ENCODE measurements around the gene EPSTI1. TPM values are rescaled to one million over a fixed set of nuclear protein-coding genes. Genes with fewer than 3 reads are reported as not detected.
A peak's percentile ranks its signal among the peaks of the same experiment; 100 is the strongest.

The EPSTI1 gene
- total and polyA plus RNA-seq, 5 experiments from 2014 or later = 10.1 to 12.8 (median 10.8) TPM

GRCh38 chr13:42965281-42965680 is 26.8 kb downstream of the EPSTI1 start:
- Mint-ChIP-seq H3K27ac (no peak overlapping the region), H3K4me3 (no peak overlapping the region), H3K9me3 (no peaks in the 10 kb centered on the region)

GRCh38 chr13:42964761-42965161 is 27.3 kb downstream of the EPSTI1 start:
- peaks cover 14 to 68% (median 51%) of the 10 kb centered on the region in 3 donors for H3K36me3 Mint-ChIP-seq

More at GRCh38 chr13:42965281-42965680, 26.8 kb downstream of the EPSTI1 start:
- no peak for ATAC-seq
- POLR2A ChIA-PET = no interaction called here
- Mint-ChIP-seq H3K27me3 (no peaks in the 10 kb centered on the region), H3K4me1 (peaks cover 2 to 10% (median 9%) of the 10 kb centered on the region in 4 donors), H3K36me3 (peaks cover 14 to 63% (median 46%) of the 10 kb centered on the region in 3 donors)
- DNase-seq = no peak

GRCh38 chr13:42959615-42960014 is 32.4 kb downstream of the EPSTI1 start:
- Mint-ChIP-seq H3K27ac (no peak overlapping the region), H3K9me3 (no peaks in the 10 kb centered on the region), H3K36me3 (peaks cover 20 to 87% (median 77%) of the 10 kb centered on the region in 3 donors), H3K4me3 (no peak overlapping the region), H3K27me3 (no peaks in the 10 kb centered on the region), H3K4me1 (peaks cover 0 to 3% (median 0%) of the 10 kb centered on the region in 4 donors)
- POLR2A ChIA-PET = no interaction called here
- DNase-seq = no peak
- no peak for ATAC-seq

More at GRCh38 chr13:42964761-42965161, 27.3 kb downstream of the EPSTI1 start:
- POLR2A ChIA-PET = no interaction called here
- no peak for ATAC-seq
- no peak for DNase-seq
- Mint-ChIP-seq H3K27me3 (no peaks in the 10 kb centered on the region), H3K4me1 (peaks cover 2 to 7% (median 5%) of the 10 kb centered on the region in 4 donors), H3K9me3 (no peaks in the 10 kb centered on the region), H3K27ac (no peak overlapping the region), H3K4me3 (no peak overlapping the region)

GRCh38 chr13:42957881-42958280 is 34.2 kb downstream of the EPSTI1 start:
- ATAC-seq = no peak
- H3K4me1 Mint-ChIP-seq = peaks cover 0 to 3% (median 0%) of the 10 kb centered on the region in 4 donors
- no peak overlapping the region for H3K4me3 Mint-ChIP-seq
- no peak overlapping the region for H3K27ac Mint-ChIP-seq
- H3K36me3 Mint-ChIP-seq = peaks cover 17 to 89% (median 80%) of the 10 kb centered on the region in 3 donors
- POLR2A ChIA-PET = no interaction called here
- no peaks in the 10 kb centered on the region for H3K9me3 Mint-ChIP-seq
- no peak for DNase-seq
- H3K27me3 Mint-ChIP-seq = no peaks in the 10 kb centered on the region

- H3K36me3 Mint-ChIP-seq = peaks cover 32 to 88% (median 86%) of the 10 kb centered on the region in 3 donors
- ATAC-seq = no peak
- no peaks in the 10 kb centered on the region for H3K27me3 Mint-ChIP-seq
- H3K27ac Mint-ChIP-seq = no peak overlapping the region
- no peak overlapping the region for H3K4me3 Mint-ChIP-seq
- DNase-seq = no peak
- peaks cover 0 to 4% (median 0%) of the 10 kb centered on the region in 9 donors for H3K9me3 Mint-ChIP-seq
- POLR2A ChIA-PET = no interaction called here
- H3K4me1 Mint-ChIP-seq = no peaks in the 10 kb centered on the region
These were observed 41.9 kb downstream of the EPSTI1 start for GRCh38 chr13:42950181-42950580.

GRCh38 chr13:42947925-42948324 is 44.1 kb downstream of the EPSTI1 start:
- no peak for ATAC-seq
- Mint-ChIP-seq H3K4me1 (peaks cover 0 to 3% (median 0%) of the 10 kb centered on the region in 4 donors), H3K9me3 (peaks cover 0 to 12% (median 0%) of the 10 kb centered on the region in 9 donors), H3K36me3 (peaks cover 45 to 89% (median 88%) of the 10 kb centered on the region in 3 donors), H3K27ac (no peak overlapping the region), H3K4me3 (no peak overlapping the region), H3K27me3 (no peaks in the 10 kb centered on the region)
- DNase-seq = no peak
- POLR2A ChIA-PET = no interaction called here

- H3K36me3 Mint-ChIP-seq = peaks cover 37 to 80% (median 80%) of the 10 kb centered on the region in 3 donors
- ATAC-seq (no peak), DNase-seq (no peak)
- H3K4me1 Mint-ChIP-seq = peaks cover 0 to 3% (median 0%) of the 10 kb centered on the region in 4 donors
- no peak overlapping the region for H3K4me3 Mint-ChIP-seq
- H3K27ac Mint-ChIP-seq = no peak overlapping the region
- H3K9me3 Mint-ChIP-seq = peaks cover 0 to 12% (median 0%) of the 10 kb centered on the region in 9 donors
- no peaks in the 10 kb centered on the region for H3K27me3 Mint-ChIP-seq
- POLR2A ChIA-PET = no interaction called here
These were observed 45.1 kb downstream of the EPSTI1 start for GRCh38 chr13:42946927-42947326.

GRCh38 chr13:42929886-42930535 is 62.0 kb downstream of the EPSTI1 start:
- Mint-ChIP-seq H3K27ac (no peak overlapping the region), H3K9me3 (no peaks in the 10 kb centered on the region), H3K4me3 (no peak overlapping the region), H3K36me3 (peaks cover 15 to 43% (median 42%) of the 10 kb centered on the region in 3 donors), H3K4me1 (peaks cover 0 to 7% (median 5%) of the 10 kb centered on the region in 4 donors), H3K27me3 (no peaks in the 10 kb centered on the region)
- ATAC-seq (no peak), DNase-seq (no peak)
- POLR2A ChIA-PET = no interaction called here

GRCh38 chr13:42926555-42926954 is 65.5 kb downstream of the EPSTI1 start:
- DNase-seq = no peak
- peak overlapping the region in 1 of 10 donors; percentile 29 for H3K27ac Mint-ChIP-seq
- H3K4me3 Mint-ChIP-seq = no peak overlapping the region
- H3K9me3 Mint-ChIP-seq = no peaks in the 10 kb centered on the region
- peaks cover 26 to 54% (median 38%) of the 10 kb centered on the region in 3 donors for H3K36me3 Mint-ChIP-seq
- peaks cover 0 to 7% (median 3%) of the 10 kb centered on the region in 4 donors for H3K4me1 Mint-ChIP-seq
- POLR2A ChIA-PET = no interaction called here
- no peaks in the 10 kb centered on the region for H3K27me3 Mint-ChIP-seq
- ATAC-seq = no peak

- H3K4me1 Mint-ChIP-seq = peaks cover 0 to 7% (median 3%) of the 10 kb centered on the region in 4 donors
- H3K36me3 Mint-ChIP-seq = peaks cover 29 to 58% (median 41%) of the 10 kb centered on the region in 3 donors
- H3K27ac Mint-ChIP-seq = no peak overlapping the region
- no peak overlapping the region for H3K4me3 Mint-ChIP-seq
- ATAC-seq (no peak), DNase-seq (no peak)
- POLR2A ChIA-PET = no interaction called here
- no peaks in the 10 kb centered on the region for H3K27me3 Mint-ChIP-seq
- no peaks in the 10 kb centered on the region for H3K9me3 Mint-ChIP-seq
These were observed 66.0 kb downstream of the EPSTI1 start for GRCh38 chr13:42926043-42926442.

GRCh38 chr13:42925626-42926025 is 66.4 kb downstream of the EPSTI1 start:
- POLR2A ChIA-PET = no interaction called here
- no peaks in the 10 kb centered on the region for H3K27me3 Mint-ChIP-seq
- ATAC-seq (no peak), DNase-seq (no peak)
- H3K9me3 Mint-ChIP-seq = no peaks in the 10 kb centered on the region
- H3K4me3 Mint-ChIP-seq = no peak overlapping the region
- H3K4me1 Mint-ChIP-seq = peaks cover 0 to 7% (median 3%) of the 10 kb centered on the region in 4 donors
- no peak overlapping the region for H3K27ac Mint-ChIP-seq
- peaks cover 29 to 62% (median 44%) of the 10 kb centered on the region in 3 donors for H3K36me3 Mint-ChIP-seq

GRCh38 chr13:42924344-42924743 is 67.7 kb downstream of the EPSTI1 start:
- H3K4me1 Mint-ChIP-seq = peaks cover 0 to 7% (median 3%) of the 10 kb centered on the region in 4 donors
- no peak overlapping the region for H3K4me3 Mint-ChIP-seq
- H3K9me3 Mint-ChIP-seq = no peaks in the 10 kb centered on the region
- no peaks in the 10 kb centered on the region for H3K27me3 Mint-ChIP-seq
- DNase-seq = no peak
- H3K36me3 Mint-ChIP-seq = peaks cover 33 to 71% (median 50%) of the 10 kb centered on the region in 3 donors
- no peak for ATAC-seq
- POLR2A ChIA-PET = no interaction called here
- H3K27ac Mint-ChIP-seq = no peak overlapping the region

- ATAC-seq (no peak), DNase-seq (no peak)
- H3K4me3 Mint-ChIP-seq = no peak overlapping the region
- H3K4me1 Mint-ChIP-seq = peaks cover 0 to 1% (median 0%) of the 10 kb centered on the region in 4 donors
- no peaks in the 10 kb centered on the region for H3K27me3 Mint-ChIP-seq
- H3K27ac Mint-ChIP-seq = no peak overlapping the region
- peaks cover 14 to 58% (median 39%) of the 10 kb centered on the region in 3 donors for H3K36me3 Mint-ChIP-seq
- H3K9me3 Mint-ChIP-seq = no peaks in the 10 kb centered on the region
- POLR2A ChIA-PET = no interaction called here
These were observed 84.3 kb downstream of the EPSTI1 start for GRCh38 chr13:42907745-42908144.

Measured in naive thymus-derived CD8-positive, alpha-beta T cell (primary cell).